ENCODE results near the gene RAMACL. TPM values are rescaled to one million over a fixed set of nuclear protein-coding genes. Genes with fewer than 3 reads are reported as not detected.

Gene RAMACL
- total RNA-seq, 1 donor from 2014 or later, result 1.7 TPM

DNA sequence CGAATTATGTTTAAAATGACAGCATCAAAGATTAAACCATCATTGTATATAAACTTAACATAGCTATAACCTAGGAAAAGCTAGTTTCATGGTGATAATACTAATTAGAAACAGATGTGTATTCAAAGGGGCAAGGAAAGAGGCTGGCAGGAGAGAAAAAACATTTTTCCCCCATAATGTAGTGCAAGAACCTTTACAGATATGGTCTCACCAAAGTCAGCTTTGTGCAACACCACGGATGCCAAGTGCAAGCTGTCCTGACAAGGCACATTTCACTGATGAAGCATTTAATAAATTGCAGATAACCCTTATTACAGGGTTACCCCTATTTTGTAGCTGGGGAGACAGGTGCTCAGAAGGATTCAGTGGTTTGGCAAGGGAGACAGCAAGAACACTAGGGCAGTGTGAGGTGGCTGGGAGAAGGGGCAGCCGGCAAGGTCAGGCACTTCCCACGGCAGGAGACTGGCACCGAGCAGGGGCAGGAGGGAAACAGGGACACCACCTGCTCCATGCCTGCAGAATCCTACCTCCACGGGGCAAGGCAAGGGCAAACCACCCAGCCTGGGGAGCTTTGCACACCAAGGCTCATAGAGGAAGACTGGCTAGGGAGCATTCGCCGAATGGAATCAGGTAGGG is 34.1 kb upstream of the RAMACL start:
- peaks cover 6% of the 10 kb centered on the region for H3K4me1 Mint-ChIP-seq (ENCODE audit: low read depth)
- H3K4me3 Mint-ChIP-seq (ENCODE audit: low read depth), result no peak overlapping the region
- TF ChIP-seq, protein P1, sequence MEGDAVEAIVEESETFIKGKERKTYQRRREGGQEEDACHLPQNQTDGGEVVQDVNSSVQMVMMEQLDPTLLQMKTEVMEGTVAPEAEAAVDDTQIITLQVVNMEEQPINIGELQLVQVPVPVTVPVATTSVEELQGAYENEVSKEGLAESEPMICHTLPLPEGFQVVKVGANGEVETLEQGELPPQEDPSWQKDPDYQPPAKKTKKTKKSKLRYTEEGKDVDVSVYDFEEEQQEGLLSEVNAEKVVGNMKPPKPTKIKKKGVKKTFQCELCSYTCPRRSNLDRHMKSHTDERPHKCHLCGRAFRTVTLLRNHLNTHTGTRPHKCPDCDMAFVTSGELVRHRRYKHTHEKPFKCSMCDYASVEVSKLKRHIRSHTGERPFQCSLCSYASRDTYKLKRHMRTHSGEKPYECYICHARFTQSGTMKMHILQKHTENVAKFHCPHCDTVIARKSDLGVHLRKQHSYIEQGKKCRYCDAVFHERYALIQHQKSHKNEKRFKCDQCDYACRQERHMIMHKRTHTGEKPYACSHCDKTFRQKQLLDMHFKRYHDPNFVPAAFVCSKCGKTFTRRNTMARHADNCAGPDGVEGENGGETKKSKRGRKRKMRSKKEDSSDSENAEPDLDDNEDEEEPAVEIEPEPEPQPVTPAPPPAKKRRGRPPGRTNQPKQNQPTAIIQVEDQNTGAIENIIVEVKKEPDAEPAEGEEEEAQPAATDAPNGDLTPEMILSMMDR (IDR thresholded peaks at IDR 0.05; ENCODE audit: unreplicated experiment), result no peak
- H3K27ac Mint-ChIP-seq, result no peak overlapping the region
- peaks cover 8% of the 10 kb centered on the region for H3K36me3 Mint-ChIP-seq (ENCODE audit: insufficient read depth)
- H3K9me3 Mint-ChIP-seq (ENCODE audit: low read depth), result no peaks in the 10 kb centered on the region
- H3K27me3 Mint-ChIP-seq, result no peaks in the 10 kb centered on the region
- no peak for DNase-seq (ENCODE audit: low spot score, unreplicated experiment)

DNA sequence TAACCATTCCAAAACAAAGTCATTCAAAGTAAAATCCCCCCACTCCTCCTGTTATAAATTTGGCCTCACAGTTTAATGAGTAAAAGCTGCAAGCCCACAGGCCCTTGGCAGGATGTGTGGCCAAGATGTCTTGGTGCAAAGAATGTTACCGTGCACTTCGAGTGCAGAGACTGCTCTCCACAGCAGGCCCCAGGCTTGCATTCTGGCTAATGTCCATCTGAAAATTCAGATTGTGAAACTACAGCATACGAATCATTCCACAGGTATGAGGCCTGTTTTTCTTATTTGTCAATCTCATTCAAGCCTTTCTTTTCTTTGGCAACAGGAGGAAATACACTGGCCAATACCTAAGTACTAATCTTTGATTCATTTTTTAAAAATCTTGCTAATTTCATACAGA is 33.4 kb upstream of the RAMACL start:
- Mint-ChIP-seq H3K4me3 (ENCODE audit: low read depth) (no peak overlapping the region), H3K9me3 (ENCODE audit: low read depth) (no peaks in the 10 kb centered on the region), H3K27ac (no peak overlapping the region), H3K4me1 (ENCODE audit: low read depth) (peaks cover 3% of the 10 kb centered on the region), H3K27me3 (no peaks in the 10 kb centered on the region), H3K36me3 (ENCODE audit: insufficient read depth) (peaks cover 8% of the 10 kb centered on the region)
- TF ChIP-seq, protein P1 (IDR thresholded peaks at IDR 0.05; ENCODE audit: unreplicated experiment), result no peak
- no peak for DNase-seq (ENCODE audit: low spot score, unreplicated experiment)

DNA sequence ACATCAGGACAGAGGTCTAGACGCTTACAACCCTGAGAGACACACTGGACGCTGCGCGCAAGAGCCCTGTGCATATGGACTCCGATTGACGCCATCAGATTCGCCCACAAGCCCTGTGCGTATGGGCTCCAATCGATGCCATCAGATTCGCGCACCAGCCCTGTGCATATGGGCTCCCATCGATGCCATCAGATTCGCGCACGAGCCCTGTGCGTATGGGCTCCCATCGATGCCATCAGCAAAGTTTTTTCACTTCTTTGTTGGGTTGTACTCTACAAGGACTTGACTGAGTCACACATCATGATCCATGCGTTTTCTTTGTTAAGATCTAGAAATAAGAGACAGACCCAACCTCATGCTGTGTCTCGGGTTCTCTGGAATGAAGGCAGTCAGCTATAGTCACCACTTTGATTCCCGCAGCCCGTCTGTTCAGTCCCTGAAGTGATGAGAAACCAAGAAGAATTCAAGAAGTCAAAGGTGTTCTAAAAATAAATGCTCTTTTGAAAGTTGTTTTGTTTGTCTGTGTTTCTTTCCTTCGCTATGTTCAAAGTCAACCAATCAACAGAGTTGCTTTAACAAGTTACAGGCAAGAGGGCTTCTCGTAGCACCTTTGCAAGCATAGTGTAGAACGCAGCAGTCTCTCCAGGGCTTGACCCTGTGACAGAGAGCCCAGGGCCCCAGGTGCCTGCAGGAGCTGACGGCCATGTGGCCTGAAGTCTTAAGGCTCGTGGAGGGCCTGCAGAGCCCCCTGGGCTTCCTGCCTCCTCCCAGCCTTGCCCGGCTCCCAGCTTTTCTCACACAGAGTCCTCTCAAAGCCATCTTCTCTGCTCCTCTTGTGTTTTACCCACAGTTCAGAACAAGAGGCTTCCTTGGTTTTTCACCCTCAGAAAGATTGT is 32.6 kb upstream of the RAMACL start:
- H3K27ac Mint-ChIP-seq, result no peak overlapping the region
- DNase-seq (ENCODE audit: low spot score, unreplicated experiment), result no peak
- TF ChIP-seq, protein P1 (IDR thresholded peaks at IDR 0.05; ENCODE audit: unreplicated experiment), result no peak
- H3K36me3 Mint-ChIP-seq (ENCODE audit: insufficient read depth), result peaks cover 8% of the 10 kb centered on the region
- H3K4me1 Mint-ChIP-seq (ENCODE audit: low read depth), result peaks cover 6% of the 10 kb centered on the region
- H3K4me3 Mint-ChIP-seq (ENCODE audit: low read depth), result no peak overlapping the region
- H3K9me3 Mint-ChIP-seq (ENCODE audit: low read depth), result no peaks in the 10 kb centered on the region
- H3K27me3 Mint-ChIP-seq, result no peaks in the 10 kb centered on the region

DNA sequence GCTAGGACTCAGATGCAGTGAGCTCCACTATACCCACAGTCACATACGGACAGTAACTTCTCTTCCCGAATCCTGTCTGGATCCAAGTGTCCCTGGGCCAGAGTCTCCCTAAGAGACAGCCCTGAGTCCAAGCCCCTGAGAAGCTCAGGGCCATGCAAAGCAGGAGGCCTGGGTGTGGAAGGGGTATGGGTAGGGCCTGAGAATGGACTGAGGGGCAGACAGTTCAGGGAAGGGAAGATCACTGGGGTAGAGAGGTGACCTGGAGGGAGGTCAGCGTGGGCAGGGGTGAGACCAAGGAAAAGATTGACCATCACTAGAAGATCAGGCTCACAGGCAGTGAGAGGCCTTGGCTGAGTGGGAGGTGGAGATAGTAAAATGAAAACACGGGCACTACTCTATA is 31.8 kb upstream of the RAMACL start:
- H3K36me3 Mint-ChIP-seq (ENCODE audit: insufficient read depth), result peaks cover 11% of the 10 kb centered on the region
- TF ChIP-seq, protein P1 (IDR thresholded peaks at IDR 0.05; ENCODE audit: unreplicated experiment), result no peak
- DNase-seq (ENCODE audit: low spot score, unreplicated experiment), result no peak
- no peaks in the 10 kb centered on the region for H3K9me3 Mint-ChIP-seq (ENCODE audit: low read depth)
- no peak overlapping the region for H3K27ac Mint-ChIP-seq
- no peak overlapping the region for H3K4me3 Mint-ChIP-seq (ENCODE audit: low read depth)
- peaks cover 6% of the 10 kb centered on the region for H3K4me1 Mint-ChIP-seq (ENCODE audit: low read depth)
- H3K27me3 Mint-ChIP-seq, result no peaks in the 10 kb centered on the region

DNA sequence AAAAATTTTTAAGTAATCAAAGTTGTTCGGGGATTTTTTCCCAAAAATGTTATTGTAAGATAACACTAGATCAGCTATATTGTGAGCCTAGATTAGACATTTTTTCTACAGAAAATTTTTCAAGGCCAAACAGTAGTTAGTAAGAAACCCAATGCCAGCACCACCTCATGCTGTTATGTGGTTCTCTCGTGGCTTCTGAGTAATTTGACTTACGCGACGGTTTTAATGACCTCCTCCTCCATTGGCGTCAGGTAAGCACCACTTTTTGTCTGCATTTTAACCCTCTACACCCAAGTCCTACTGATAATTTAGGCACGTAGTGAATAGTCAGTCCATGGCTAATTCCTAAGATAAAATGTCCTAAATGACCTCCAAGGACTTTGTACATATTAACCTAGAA is 30.9 kb upstream of the RAMACL start:
- Mint-ChIP-seq H3K27me3 (no peaks in the 10 kb centered on the region), H3K27ac (no peak overlapping the region), H3K4me3 (ENCODE audit: low read depth) (no peak overlapping the region), H3K9me3 (ENCODE audit: low read depth) (no peaks in the 10 kb centered on the region), H3K36me3 (ENCODE audit: insufficient read depth) (peaks cover 12% of the 10 kb centered on the region), H3K4me1 (ENCODE audit: low read depth) (peaks cover 8% of the 10 kb centered on the region)
- no peak for DNase-seq (ENCODE audit: low spot score, unreplicated experiment)
- TF ChIP-seq, protein P1 (IDR thresholded peaks at IDR 0.05; ENCODE audit: unreplicated experiment), result no peak

Data from progenitor cell of endocrine pancreas (in vitro differentiated cells).